GM12878 (cell line): Measurements from ENCODE around the gene GALNT12. TPM values are rescaled to one million over a fixed set of nuclear protein-coding genes. Genes with fewer than 3 reads are reported as not detected.

Source experiments
- ATAC-seq: fragments of 200-7000 bp; cut with Tn5 transposase; 3 replicates; pipeline ENCODE4 v1.9.1; 2020; ENCODE audit warnings: mild to moderate bottlenecking, moderate library complexity
- BruUV-seq: library from RNA; stranded (reverse); fragments of 400-500 nt; replicated peaks from 2 replicates; lab custom pipeline; 2021; lab: Mats Ljungman, UMichigan
- CTCF ChIA-PET: fragments of 300-600 bp; sonication (Branson Sonifier 250); formaldehyde crosslinking; extraction: SDS; loops from one replicate; lab custom pipeline; 2021; ENCODE audit warnings: inconsistent platforms; lab: Yijun Ruan, JAX
- POLR2A ChIA-PET: fragments of 350-600 bp; formaldehyde crosslinking; extraction: SDS; loops from one replicate; lab custom pipeline; 2021; ENCODE audit warnings: inconsistent platforms; lab: Charles Lee
- RAD21 ChIA-PET: fragments of 300-600 bp; sonication (Branson Sonifier 250); formaldehyde crosslinking; loops from one replicate; lab custom pipeline; 2023; ENCODE audit warnings: antibody characterized with exemption; ENCODE audit not compliant: unreplicated experiment; lab: Charles Lee
- SMC1A ChIA-PET: fragments of 300-600 bp; sonication (Branson Sonifier 250); formaldehyde crosslinking; loops from one replicate; lab custom pipeline; 2023; ENCODE audit not compliant: unreplicated experiment, uncharacterized antibody; lab: Charles Lee
- DNase-seq: peaks from one replicate; pipeline ENCODE4 v3.0.0-alpha.2; 2011; ENCODE audit warnings: low read depth, low spot score
- FAIRE-seq: peaks from 3 replicates; lab custom pipeline; 2011; peaks lifted over from hg19 to GRCh38; lab: Jason Lieb, UNC
- H2AFZ ChIP-seq: 2 replicates; pipeline ENCODE4 v1.6.0; 2011; ENCODE audit warnings: low read depth, low read length, control low read depth; ENCODE audit not compliant: control insufficient read depth
- H3K27ac ChIP-seq: 2 replicates; pipeline ENCODE4 v1.5.1; 2011; ENCODE audit warnings: control low read depth; ENCODE audit not compliant: control insufficient read depth, insufficient read depth
- H3K27me3 ChIP-seq, 2 experiments: replicated peaks in 1 of 2; 2 replicates each; pipeline versions ENCODE4 v1.6.0 to v1.6.1; 2011; ENCODE audit warnings: low read length in 1 of 2; ENCODE audit not compliant: control insufficient read depth in 2 of 2, insufficient read depth in 2 of 2
- H3K36me3 ChIP-seq, 2 experiments: 2 replicates each; pipeline ENCODE4 v1.5.1; 2011; ENCODE audit warnings: low read length in 1 of 2; ENCODE audit not compliant: control insufficient read depth in 2 of 2, insufficient read depth in 2 of 2
- H3K4me1 ChIP-seq: 2 replicates; pipeline ENCODE4 v1.6.1; 2011; ENCODE audit warnings: mild to moderate bottlenecking, low read length, moderate library complexity, mixed read lengths; ENCODE audit not compliant: control insufficient read depth, insufficient read depth
- H3K4me2 ChIP-seq: 2 replicates; pipeline ENCODE4 v1.6.0; 2011; ENCODE audit warnings: control low read depth; ENCODE audit not compliant: control insufficient read depth, insufficient read depth
- H3K4me3 ChIP-seq: fragments of 200-600 bp; sonication (generic); 2 replicates; pipeline ENCODE4 v1.5.1; 2016
- H3K79me2 ChIP-seq: 2 replicates; pipeline ENCODE4 v1.6.0; 2011; ENCODE audit warnings: low read length; ENCODE audit not compliant: control insufficient read depth, insufficient read depth
- H3K9ac ChIP-seq: 2 replicates; pipeline ENCODE4 v1.8.0; 2011; ENCODE audit warnings: low read length, control low read depth, mixed read lengths; ENCODE audit not compliant: control insufficient read depth, insufficient read depth
- H3K9me3 ChIP-seq: replicated peaks from 3 replicates; pipeline ENCODE4 v1.5.1; 2011; ENCODE audit warnings: mild to moderate bottlenecking, low read length; ENCODE audit not compliant: control insufficient read depth, insufficient read depth
- H4K20me1 ChIP-seq: 2 replicates; pipeline ENCODE4 v1.6.0; 2011; ENCODE audit not compliant: control insufficient read depth, insufficient read depth
- ATF2 ChIP-seq: IDR thresholded peaks from 2 replicates; pipeline ENCODE4 v1.6.1; 2012; ENCODE audit warnings: low read length, inconsistent platforms
- BCL11A ChIP-seq: IDR thresholded peaks from 2 replicates; pipeline ENCODE4 v1.6.1; 2011; ENCODE audit warnings: low read depth, low read length
- CTCF ChIP-seq, 3 experiments: IDR thresholded peaks in 2 of 3; conservative IDR thresholded peaks in 1 of 3; 2 replicates each; pipeline ENCODE4 v1.5.1; 2011; ENCODE audit warnings: low read depth in 3 of 3, low read length in 3 of 3, mild to moderate bottlenecking in 3 of 3, control low read depth in 2 of 3, moderate library complexity in 2 of 3, inconsistent platforms in 1 of 3, mixed read lengths in 1 of 3; ENCODE audit not compliant: control insufficient read depth in 2 of 3, insufficient read depth in 1 of 3; ENCODE audit errors: extremely low read depth in 1 of 3
- IRF4 ChIP-seq: IDR thresholded peaks from 2 replicates; pipeline ENCODE4 v1.6.1; 2011; ENCODE audit warnings: low read depth, low read length
- MLLT1 ChIP-seq: fragments of 450-650 bp; IDR thresholded peaks from 2 replicates; pipeline ENCODE4 v1.6.1; 2016; ENCODE audit warnings: mild to moderate bottlenecking
- MTA3 ChIP-seq: IDR thresholded peaks from 2 replicates; pipeline ENCODE4 v1.6.1; 2012; ENCODE audit warnings: low read length, inconsistent platforms, borderline replicate concordance
- SMC3 ChIP-seq: IDR thresholded peaks from 2 replicates; pipeline ENCODE4 v1.6.1; 2011; ENCODE audit warnings: low read length, improper control_type of control experiment, borderline replicate concordance
- SP1 ChIP-seq: IDR thresholded peaks from one replicate; pipeline ENCODE4 v1.6.1; 2011; ENCODE audit warnings: low read depth, low read length
- YY1 ChIP-seq: IDR thresholded peaks from 2 replicates; pipeline ENCODE4 v1.6.1; 2011; ENCODE audit warnings: low read depth, mild to moderate bottlenecking, low read length
- ZNF217 ChIP-seq: fragments of 450-650 bp; IDR thresholded peaks from 2 replicates; pipeline ENCODE4 v1.6.1; 2017; ENCODE audit warnings: antibody characterized with exemption, mild to moderate bottlenecking
- ZNF592 ChIP-seq: fragments of 450-650 bp; IDR thresholded peaks from 2 replicates; pipeline ENCODE4 v1.6.1; 2017; ENCODE audit warnings: mild to moderate bottlenecking, moderate library complexity
- WGBS: methylation state at CpG from one replicate; pipeline ENCODE4 v1.1.6; 2016; ENCODE audit warnings: low lambda C conversion rate; ENCODE audit not compliant: insufficient replicate concordance, insufficient coverage; ENCODE audit errors: missing lambda C conversion rate; 5-methylcytosine and 5-hydroxymethylcytosine counted together
- in situ Hi-C: fragments of 300-500 bp; cut with MboI; formaldehyde crosslinking; loops from 9 replicates; pipeline ENCODE4 v1.14.3; 2018; ENCODE audit warnings: mixed read lengths
- intact Hi-C: fragments of 100-400 bp; cut with micrococcal nuclease; formaldehyde crosslinking; loops from one replicate; pipeline ENCODE4 v1.14.2; 2022; ENCODE audit not compliant: unreplicated experiment
- polyA plus RNA-seq, 11 experiments: library from polyadenylated mRNA; depleted of rRNA in 4 of 11; unstranded in 6 of 11; stranded (reverse) in 5 of 11; fragments of >200 nt; fragmentation: Nextera tagmentation in 4 of 11; fragmentation: Illumina TruSeq in 1 of 11; extraction: Ambion mirVana in 4 of 11; extraction: Trizol in 1 of 11; gene quantifications; 1 replicate in 1 of 11; 2 replicates in 10 of 11; pipeline versions ENCODE4 v1.2.1 to v1.2.3, GENCODE V29; 2011 to 2016; ENCODE audit warnings: inconsistent platforms in 2 of 11, missing spikeins in 2 of 11, low read depth in 1 of 11
- total RNA-seq, 4 experiments: library from RNA; depleted of rRNA in 3 of 4; stranded (reverse); fragments of >200 nt in 3 of 4; fragmentation: Illumina TruSeq in 1 of 4; extraction: Trizol in 1 of 4; gene quantifications; 2 replicates each; pipeline versions ENCODE4 v1.2.1 to v1.2.3, GENCODE V29; 2013 to 2021

GALNT12 gene
- total and polyA plus RNA-seq, 10 of the 15 experiments (the other 5 are each of a cell fraction or from before 2014, with no cell fraction given) = 0.13 to 5.3 (median 3.2) TPM

- TF ChIP-seq SMC3 = no peak
- no peak for TF ChIP-seq ZNF217
- TF ChIP-seq SP1 = no peak
- no peak for TF ChIP-seq MTA3
- TF ChIP-seq BCL11A = no peak
- no peak for TF ChIP-seq MLLT1
Measured at GRCh38 chr9:98790134-98790841, 17.2 kb upstream of the GALNT12 start (continued).

- ATAC-seq (peak; percentile 95), DNase-seq (no peak), FAIRE-seq (peak; percentile 79)
- ChIA-PET CTCF (interaction anchor here (0.6 to 2.4 kb wide), 8 partner anchors 11 to 255 kb away, joined by 3 to 15 read pairs (median 3); no protein-coding TSS in a partner anchor), POLR2A (no interaction called here), SMC1A (interaction anchor here (0.6 to 1.1 kb wide), 2 partner anchors 16 to 351 kb away, joined by 3 read pairs; no protein-coding TSS in a partner anchor), RAD21 (interaction anchor here (1.6 kb wide), 1 partner anchor 254 kb away, joined by 3 read pairs; no protein-coding TSS in a partner anchor)
- Histone ChIP-seq H3K9me3 (no peaks in the 10 kb centered on the region), H3K27me3 (peaks cover 0 to 2% of the 10 kb centered on the region in 2 experiments; a peak in 1 of 4 replicates), H3K36me3 (no peaks in the 10 kb centered on the region), H3K79me2 (no peaks in the 10 kb centered on the region), H3K4me1 (peaks cover 3% of the 10 kb centered on the region; the same call in 1 of the 2 replicates), H3K4me2 (no peak overlapping the region), H3K27ac (no peak overlapping the region), H3K9ac (no peak overlapping the region), H4K20me1 (no peaks in the 10 kb centered on the region), H2AFZ (no peak overlapping the region), H3K4me3 (no peak overlapping the region)
- intact Hi-C loops (loop anchor here (1.0 kb wide), 2 partner anchors 255 to 476 kb away; no protein-coding TSS in a partner anchor), in situ Hi-C loops (loop anchor here (25.0 kb wide), 1 partner anchor 729 kb away; the partner anchor contains the start of gene NANS)
- 44% methylated on average over 10 of the region's 10 CpGs for WGBS
- no TSS peak for BruUV-seq
- TF ChIP-seq IRF4 (no peak), YY1 (0 out of 2 replicates have a peak, but pooled peaks have one; percentile 33), ZNF592 (no peak), CTCF (IDR thresholded peaks at IDR 0.05 in 2 of 3, conservative IDR thresholded peaks at IDR 0.05 in 1 of 3; ENCODE audit: control insufficient read depth in 2 of 3, extremely low read depth in 1 of 3, insufficient read depth in 1 of 3, low read depth in 3 of 3, low read length in 3 of 3) (peak; percentile 90 to 97 (median 96)), ATF2 (no peak)
Measured at GRCh38 chr9:98790842-98791607, 16.4 kb upstream of the GALNT12 start.
